ENCODE results near the gene CD2BP2.

DNA sequence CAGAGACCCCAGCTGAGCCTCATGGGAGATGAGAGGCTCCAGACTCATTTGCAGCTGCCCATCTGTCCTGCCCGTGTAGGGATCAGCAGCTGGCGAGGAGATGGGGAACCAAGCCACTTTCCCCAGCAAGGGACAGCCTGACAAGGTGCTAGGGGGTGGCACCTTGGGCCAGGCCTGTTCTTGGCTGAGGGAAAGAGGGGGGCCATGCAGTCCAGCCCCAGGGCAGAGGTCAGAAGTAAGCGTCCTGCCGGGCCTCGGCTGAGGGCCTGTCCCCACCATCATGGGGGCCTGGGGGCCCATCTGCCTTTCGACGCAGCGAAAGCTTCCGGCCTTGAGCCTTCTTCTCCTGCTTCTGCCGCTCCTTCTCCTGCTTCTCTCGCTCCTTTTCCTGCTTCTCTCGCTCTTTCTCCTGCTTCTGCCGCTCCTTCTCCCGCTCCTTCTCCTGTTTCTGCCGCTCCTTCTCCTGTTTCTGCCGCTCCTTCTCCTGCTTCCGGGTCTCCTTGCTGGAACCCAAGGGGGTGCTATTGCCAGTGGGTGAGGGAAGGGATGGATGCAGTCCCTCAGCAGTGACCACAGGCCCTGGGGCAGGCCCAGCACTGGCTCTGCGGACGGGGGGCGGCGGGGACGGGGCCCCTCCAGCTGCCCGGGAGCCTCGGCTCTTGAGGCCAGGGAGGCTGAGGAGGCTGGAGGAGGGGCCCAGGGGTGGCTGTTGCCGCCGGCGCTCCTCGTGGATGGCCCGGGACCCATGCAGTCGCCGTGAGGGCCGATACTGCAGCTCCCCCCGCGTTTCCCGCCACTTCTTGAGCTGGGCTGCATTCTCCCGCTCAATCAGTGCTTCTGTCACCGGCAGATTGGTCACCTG is 2.8 kb upstream of the CD2BP2 start:
- no peak for TF ChIP-seq CTCF (IDR thresholded peaks at IDR 0.05; ENCODE audit: borderline replicate concordance, extremely low read depth, low read length, poor library complexity, severe bottlenecking)
- no peak for TF ChIP-seq EZH2 (IDR thresholded peaks at IDR 0.05; ENCODE audit: borderline replicate concordance, low read depth, low read length, severe bottlenecking)

Measured in DND-41 (cell line).